Measurements from ENCODE around the gene CYP3A5. TPM values are rescaled to one million over a fixed set of nuclear protein-coding genes. Genes with fewer than 3 reads are reported as not detected.

Gene CYP3A5
- total and polyA plus RNA-seq, 2 of the 13 experiments (the other 11 are each of a cell fraction or from before 2014, with no cell fraction given), result 5.7 to 9.3 TPM

- TF ChIP-seq ZNF101 (CRISPR knock-in tag; IDR thresholded peaks at IDR 0.05; ENCODE audit: borderline replicate concordance, low read depth) (no peak), REXO4 (CRISPR knock-in tag; IDR thresholded peaks at IDR 0.05; ENCODE audit: borderline replicate concordance) (no peak), YEATS2 (CRISPR knock-in tag; IDR thresholded peaks at IDR 0.05; ENCODE audit: borderline replicate concordance) (0 out of 2 replicates have a peak, but pooled peaks have one; percentile 25), SNAPC4 (CRISPR knock-in tag; IDR thresholded peaks at IDR 0.05) (no peak; the same call in 1 of the 2 replicates), HOXA5 (CRISPR knock-in tag; IDR thresholded peaks at IDR 0.05) (no peak; the same call in none of the 2 replicates), ELF4 (CRISPR knock-in tag; IDR thresholded peaks at IDR 0.05; ENCODE audit: borderline replicate concordance) (no peak), ZNF501 (CRISPR knock-in tag; IDR thresholded peaks at IDR 0.05) (no peak), REL (CRISPR knock-in tag; conservative IDR thresholded peaks at IDR 0.05) (no peak), MAFK (conservative IDR thresholded peaks at IDR 0.05 in 1 of 2, IDR thresholded peaks at IDR 0.05 in 1 of 2; ENCODE audit: low read length in 2 of 2) (peak in 1 of 2 experiments; percentile 56; a peak in 3 of 4 replicates), ZBTB21 (CRISPR knock-in tag; IDR thresholded peaks at IDR 0.05) (no peak), ZNF180 (CRISPR knock-in tag; IDR thresholded peaks at IDR 0.05; ENCODE audit: borderline replicate concordance, low read depth) (no peak), ZNF850 (CRISPR knock-in tag; conservative IDR thresholded peaks at IDR 0.05) (no peak), FOSL1 (CRISPR knock-in tag; IDR thresholded peaks at IDR 0.05; ENCODE audit: borderline replicate concordance) (no peak), CBX2 (IDR thresholded peaks at IDR 0.05; ENCODE audit: low read depth, low read length) (no peak), CBX2 (CRISPR knock-in tag; IDR thresholded peaks at IDR 0.05; ENCODE audit: low read depth) (no peak), ZNF678 (CRISPR knock-in tag; IDR thresholded peaks at IDR 0.05) (no peak), HMG20B (CRISPR knock-in tag; conservative IDR thresholded peaks at IDR 0.05) (no peak), GTF3A (CRISPR knock-in tag; conservative IDR thresholded peaks at IDR 0.05) (no peak), ZNF709 (CRISPR knock-in tag; IDR thresholded peaks at IDR 0.05) (no peak; the same call in 1 of the 2 replicates), MBD4 (IDR thresholded peaks at IDR 0.05; ENCODE audit: borderline replicate concordance, low read length) (peak; percentile 19; the same call in 1 of the 2 replicates), ZNF354B (CRISPR knock-in tag; IDR thresholded peaks at IDR 0.05) (no peak), ZEB1 (IDR thresholded peaks at IDR 0.05; ENCODE audit: insufficient replicate concordance, low read depth) (peak; percentile 75), SAFB2 (CRISPR knock-in tag; IDR thresholded peaks at IDR 0.05; ENCODE audit: borderline replicate concordance, low read depth) (no peak), ETV6 (CRISPR knock-in tag; conservative IDR thresholded peaks at IDR 0.05) (no peak), ZNF350 (CRISPR knock-in tag; IDR thresholded peaks at IDR 0.05; ENCODE audit: borderline replicate concordance, low read depth) (no peak), ZNF816 (CRISPR knock-in tag; IDR thresholded peaks at IDR 0.05; ENCODE audit: borderline replicate concordance) (no peak), THAP11 (CRISPR knock-in tag; IDR thresholded peaks at IDR 0.05) (peak; percentile 40; the same call in 1 of the 2 replicates), ZNF569 (CRISPR knock-in tag; IDR thresholded peaks at IDR 0.05; ENCODE audit: borderline replicate concordance) (no peak)
Observed at GRCh38 chr7:99694201-99694911, 14.6 kb upstream of the CYP3A5 start (continued).

Measured in HepG2 (cell line).